Uterus (tissue), 2 donors: Measurements from ENCODE around the gene FMO4.

Experiments
- POLR2A ChIP-seq, 2 donors: fragments of 450-650 bp; IDR thresholded peaks; one replicate each; pipeline ENCODE4 v1.6.1; 2016; ENCODE audit warnings: antibody characterized with exemption in 2 of 2, mild to moderate bottlenecking in 1 of 2, moderate library complexity in 1 of 2
- TF ChIP-seq, protein P1 (sequence below), 4 experiments: fragments of 200-600 bp in 2 of 4; fragments of 450-650 bp in 2 of 4; sonication (generic) in 2 of 4; IDR thresholded peaks; one replicate each; pipeline ENCODE4 v1.5.1; 2016 to 2019; ENCODE audit warnings: antibody characterized with exemption in 4 of 4, mild to moderate bottlenecking in 2 of 4, moderate library complexity in 1 of 4

DNA sequence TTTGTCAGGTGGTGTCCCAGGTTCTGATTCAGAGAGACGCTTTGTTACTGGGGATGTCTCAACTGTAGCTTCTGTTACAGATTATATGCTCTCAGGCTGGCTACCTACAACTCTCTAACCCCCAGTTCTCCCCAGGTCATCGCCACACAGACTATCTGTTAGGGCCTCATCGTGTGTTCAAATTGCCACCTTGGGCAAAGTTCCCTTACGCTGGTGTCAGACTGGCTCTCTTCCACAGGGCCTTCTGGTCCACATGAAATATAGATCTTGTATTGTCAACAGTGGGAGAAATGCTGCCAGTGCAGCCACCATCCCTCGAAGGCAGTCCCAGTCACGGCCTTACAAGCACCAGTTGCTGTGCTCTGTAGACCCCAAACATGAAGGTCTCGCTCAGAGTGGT lies 15.3 kb downstream of the FMO4 start:
- TF ChIP-seq, protein P1, sequence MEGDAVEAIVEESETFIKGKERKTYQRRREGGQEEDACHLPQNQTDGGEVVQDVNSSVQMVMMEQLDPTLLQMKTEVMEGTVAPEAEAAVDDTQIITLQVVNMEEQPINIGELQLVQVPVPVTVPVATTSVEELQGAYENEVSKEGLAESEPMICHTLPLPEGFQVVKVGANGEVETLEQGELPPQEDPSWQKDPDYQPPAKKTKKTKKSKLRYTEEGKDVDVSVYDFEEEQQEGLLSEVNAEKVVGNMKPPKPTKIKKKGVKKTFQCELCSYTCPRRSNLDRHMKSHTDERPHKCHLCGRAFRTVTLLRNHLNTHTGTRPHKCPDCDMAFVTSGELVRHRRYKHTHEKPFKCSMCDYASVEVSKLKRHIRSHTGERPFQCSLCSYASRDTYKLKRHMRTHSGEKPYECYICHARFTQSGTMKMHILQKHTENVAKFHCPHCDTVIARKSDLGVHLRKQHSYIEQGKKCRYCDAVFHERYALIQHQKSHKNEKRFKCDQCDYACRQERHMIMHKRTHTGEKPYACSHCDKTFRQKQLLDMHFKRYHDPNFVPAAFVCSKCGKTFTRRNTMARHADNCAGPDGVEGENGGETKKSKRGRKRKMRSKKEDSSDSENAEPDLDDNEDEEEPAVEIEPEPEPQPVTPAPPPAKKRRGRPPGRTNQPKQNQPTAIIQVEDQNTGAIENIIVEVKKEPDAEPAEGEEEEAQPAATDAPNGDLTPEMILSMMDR (IDR thresholded peaks at IDR 0.05), result no peak
- no peak for TF ChIP-seq POLR2A (IDR thresholded peaks at IDR 0.05)
